CD8-positive, alpha-beta memory T cell (primary cell): ENCODE data around the gene LASP1NB.

Experiments
- CTCF ChIA-PET: fragments of 350-600 bp; sonication (Branson Sonifier 250); formaldehyde crosslinking; loops from one replicate; lab custom pipeline; 2021; ENCODE audit warnings: antibody characterized with exemption; lab: Charles Lee
- POLR2A ChIA-PET: fragments of 350-600 bp; sonication (Branson Sonifier 250); formaldehyde crosslinking; loops from one replicate; lab custom pipeline; 2021; ENCODE audit warnings: antibody characterized with exemption; lab: Charles Lee
- DNase-seq, 5 donors: peaks; one replicate each; pipeline versions ENCODE4 v3.0.0 to v3.0.0-alpha.2; 2020 to 2022; ENCODE audit warnings: mixed read lengths in 1 of 5
- H3K27ac ChIP-seq: one replicate; pipeline ENCODE4 v1.7.0; 2013; ENCODE audit warnings: low read depth, mild to moderate bottlenecking, low read length, moderate library complexity
- H3K27me3 ChIP-seq: 2 replicates; pipeline ENCODE4 v1.7.0; 2013; ENCODE audit warnings: low read length, mild to moderate bottlenecking; ENCODE audit not compliant: insufficient read depth, poor library complexity, severe bottlenecking
- H3K36me3 ChIP-seq: 2 replicates; pipeline ENCODE4 v1.7.0; 2013; ENCODE audit warnings: mild to moderate bottlenecking, low read length, moderate library complexity; ENCODE audit not compliant: insufficient read depth
- H3K4me1 ChIP-seq: 2 replicates; pipeline ENCODE4 v1.7.0; 2013; ENCODE audit warnings: mild to moderate bottlenecking, low read length, moderate library complexity; ENCODE audit not compliant: insufficient read depth
- H3K4me3 ChIP-seq: 2 replicates; pipeline ENCODE4 v1.7.0; 2013; ENCODE audit warnings: mild to moderate bottlenecking, low read length
- H3K9me3 ChIP-seq: 2 replicates; pipeline ENCODE4 v1.7.0; 2013; ENCODE audit warnings: mild to moderate bottlenecking, low read length
- H3K27ac Mint-ChIP-seq, 8 donors: one replicate each; pipeline ENCODE4 v1.8.0; 2020 to 2021; ENCODE audit warnings: mixed read lengths in 8 of 8, mild to moderate bottlenecking in 6 of 8, inconsistent platforms in 3 of 8, moderate library complexity in 3 of 8
- H3K27me3 Mint-ChIP-seq, 2 donors: one replicate each; pipeline ENCODE4 v1.8.0; 2020 to 2021; ENCODE audit warnings: mixed read lengths in 2 of 2, mild to moderate bottlenecking in 1 of 2, moderate library complexity in 1 of 2
- H3K36me3 Mint-ChIP-seq, 3 donors: one replicate each; pipeline ENCODE4 v1.8.0; 2020 to 2021; ENCODE audit warnings: mixed read lengths in 3 of 3, inconsistent platforms in 1 of 3, mild to moderate bottlenecking in 1 of 3
- H3K4me1 Mint-ChIP-seq, 3 donors: one replicate each; pipeline ENCODE4 v1.8.0; 2020 to 2021; ENCODE audit warnings: mixed read lengths in 3 of 3, inconsistent platforms in 1 of 3, mild to moderate bottlenecking in 1 of 3
- H3K4me3 Mint-ChIP-seq, 7 donors: one replicate each; pipeline ENCODE4 v1.8.0; 2020 to 2021; ENCODE audit warnings: mixed read lengths in 7 of 7, mild to moderate bottlenecking in 6 of 7, moderate library complexity in 4 of 7, inconsistent platforms in 2 of 7
- H3K9me3 Mint-ChIP-seq, 5 donors: one replicate each; pipeline ENCODE4 v1.8.0; 2020 to 2022; ENCODE audit warnings: mixed read lengths in 5 of 5, mild to moderate bottlenecking in 3 of 5, moderate library complexity in 2 of 5, inconsistent platforms in 1 of 5

Gene LASP1NB

GRCh38 chr17:38912221-38912813 is 13.1 kb upstream of the LASP1NB start:
- H3K27me3 ChIP-seq, result no peaks in the 10 kb centered on the region
- ChIA-PET CTCF (interaction anchor here (1.4 kb wide), 1 partner anchor 14 kb away, joined by 4 read pairs; no protein-coding TSS in a partner anchor), POLR2A (interaction anchor here (0.6 kb wide), 1 partner anchor 75 kb away, joined by 4 read pairs; no protein-coding TSS in a partner anchor)
- Mint-ChIP-seq H3K9me3 (no peaks in the 10 kb centered on the region), H3K27ac (peak overlapping the region in 6 of 8 donors; percentile 39 to 95 (median 57)), H3K4me1 (peaks cover 31 to 67% (median 32%) of the 10 kb centered on the region in 3 donors), H3K4me3 (no peak overlapping the region), H3K27me3 (no peaks in the 10 kb centered on the region), H3K36me3 (peaks cover 5 to 84% (median 5%) of the 10 kb centered on the region in 3 donors)
- H3K4me3 ChIP-seq, result no peak overlapping the region
- no peaks in the 10 kb centered on the region for H3K9me3 ChIP-seq
- DNase-seq, result peak in 1 of 5 donors; percentile 25
- H3K4me1 ChIP-seq, result no peaks in the 10 kb centered on the region
- no peak overlapping the region for H3K27ac ChIP-seq
- H3K36me3 ChIP-seq, result peaks cover 40% of the 10 kb centered on the region

DNA sequence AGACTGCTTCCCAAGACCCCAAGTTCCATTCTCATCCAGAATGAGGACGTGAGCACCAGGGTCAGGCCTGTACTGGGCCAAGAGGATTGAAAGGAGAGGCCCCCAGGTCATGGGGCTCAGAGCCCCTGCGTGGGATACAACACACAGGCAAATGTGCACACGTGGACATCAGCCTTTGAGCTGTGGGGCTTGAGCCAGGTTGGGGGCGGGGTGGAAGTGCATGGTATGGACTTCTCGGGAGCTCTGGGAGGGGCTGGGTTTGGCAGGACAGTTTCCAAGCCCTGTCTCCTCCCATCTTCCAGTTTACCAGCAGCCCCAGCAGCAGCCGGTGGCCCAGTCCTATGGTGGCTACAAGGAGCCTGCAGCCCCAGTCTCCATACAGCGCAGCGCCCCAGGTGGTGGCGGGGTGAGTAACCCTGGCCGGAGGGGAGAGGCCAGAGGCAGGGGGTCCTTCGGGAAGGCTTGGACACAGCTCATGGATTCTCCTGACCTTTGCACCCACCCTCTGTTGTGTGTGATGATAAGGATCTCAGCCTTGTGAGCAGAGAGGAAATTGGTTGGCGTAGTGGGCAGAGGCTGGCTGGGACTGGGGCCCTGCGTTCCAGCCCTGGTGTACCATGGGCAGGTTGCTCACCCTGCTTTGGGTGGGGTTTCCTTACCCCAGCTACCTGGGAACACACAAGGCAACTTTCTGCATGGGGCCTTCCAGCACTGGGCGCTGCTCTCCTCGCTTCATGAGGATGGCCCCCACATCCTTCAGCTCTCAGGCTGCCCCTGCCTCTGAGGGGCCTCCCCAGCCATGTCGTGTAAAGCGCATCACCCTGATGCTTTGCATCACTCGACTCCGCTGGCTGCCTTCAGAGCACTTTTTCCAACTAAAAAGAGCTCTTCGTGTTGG is 10.4 kb upstream of the LASP1NB start:
- no peak overlapping the region for H3K4me3 Mint-ChIP-seq
- no peaks in the 10 kb centered on the region for H3K27me3 Mint-ChIP-seq
- peaks cover 6 to 92% (median 11%) of the 10 kb centered on the region in 3 donors for H3K36me3 Mint-ChIP-seq
- DNase-seq, result peak in 1 of 5 donors; percentile 42
- peaks cover 18 to 54% (median 23%) of the 10 kb centered on the region in 3 donors for H3K4me1 Mint-ChIP-seq
- peak overlapping the region in 5 of 8 donors; percentile 27 to 88 (median 68) for H3K27ac Mint-ChIP-seq
- H3K36me3 ChIP-seq, result peaks cover 61% of the 10 kb centered on the region
- no peaks in the 10 kb centered on the region for H3K4me1 ChIP-seq
- H3K9me3 ChIP-seq, result no peaks in the 10 kb centered on the region
- H3K27me3 ChIP-seq, result no peaks in the 10 kb centered on the region
- H3K4me3 ChIP-seq, result no peak overlapping the region
- POLR2A ChIA-PET, result interaction anchor here (1.3 kb wide), 1 partner anchor 30 kb away, joined by 3 read pairs; no protein-coding TSS in a partner anchor
- CTCF ChIA-PET, result interaction anchor here (3.7 kb wide), 1 partner anchor 9 kb away, joined by 14 read pairs; the partner anchor contains the start of gene LASP1NB
- H3K27ac ChIP-seq, result no peak overlapping the region
- no peaks in the 10 kb centered on the region for H3K9me3 Mint-ChIP-seq

DNA sequence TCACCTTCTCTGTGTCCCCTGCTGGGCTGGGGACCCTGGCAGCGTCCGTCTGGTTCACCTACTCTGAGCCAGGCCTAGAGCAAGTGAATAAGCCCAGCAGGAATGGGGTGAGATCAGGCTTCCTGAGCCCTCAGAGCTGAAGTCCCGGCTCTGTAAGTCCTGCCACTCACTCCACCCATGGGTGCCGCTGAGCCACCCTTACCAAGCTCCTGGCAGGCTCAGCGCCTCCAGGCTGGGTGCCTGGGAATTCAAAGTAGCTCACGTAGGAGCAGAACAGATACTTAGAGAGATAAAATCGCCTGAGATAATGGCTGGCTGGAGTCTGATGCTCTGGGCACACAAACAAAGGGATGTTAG is 9.8 kb upstream of the LASP1NB start:
- no peak for DNase-seq
- peaks cover 6 to 92% (median 11%) of the 10 kb centered on the region in 3 donors for H3K36me3 Mint-ChIP-seq

GRCh38 chr17:38916771-38917170 is 8.6 kb upstream of the LASP1NB start:
- peaks cover 19 to 45% (median 27%) of the 10 kb centered on the region in 3 donors for H3K4me1 Mint-ChIP-seq
- H3K4me1 ChIP-seq, result no peaks in the 10 kb centered on the region
- H3K27me3 Mint-ChIP-seq, result peaks cover 0 to 2% of the 10 kb centered on the region in 2 donors
- peak overlapping the region in 7 of 8 donors; percentile 15 to 86 (median 48) for H3K27ac Mint-ChIP-seq
- no peaks in the 10 kb centered on the region for H3K27me3 ChIP-seq
- H3K4me3 Mint-ChIP-seq, result no peak overlapping the region
- peaks cover 6 to 93% (median 11%) of the 10 kb centered on the region in 3 donors for H3K36me3 Mint-ChIP-seq
- H3K4me3 ChIP-seq, result no peak overlapping the region
- ChIA-PET POLR2A (interaction anchor here (1.0 kb wide), 1 partner anchor 18 kb away, joined by 3 read pairs; no protein-coding TSS in a partner anchor), CTCF (interaction anchor here (1.0 kb wide), 2 partner anchors 9 to 237 kb away, joined by 3 read pairs; partner anchors contain the start of gene LASP1NB)
- H3K9me3 Mint-ChIP-seq, result no peaks in the 10 kb centered on the region
- no peak for DNase-seq
- peaks cover 63% of the 10 kb centered on the region for H3K36me3 ChIP-seq
- no peak overlapping the region for H3K27ac ChIP-seq
- no peaks in the 10 kb centered on the region for H3K9me3 ChIP-seq

More for the DNA sequence above, 9.8 kb upstream of the LASP1NB start:
- Mint-ChIP-seq H3K9me3 (no peaks in the 10 kb centered on the region), H3K4me3 (no peak overlapping the region), H3K27ac (peak overlapping the region in 5 of 8 donors; percentile 1 to 80 (median 64)), H3K4me1 (peaks cover 16 to 48% (median 21%) of the 10 kb centered on the region in 3 donors), H3K27me3 (peaks cover 0 to 2% of the 10 kb centered on the region in 2 donors)
- H3K9me3 ChIP-seq, result no peaks in the 10 kb centered on the region
- ChIA-PET CTCF (interaction anchor here (3.7 kb wide), 1 partner anchor 8 kb away, joined by 14 read pairs; the partner anchor contains the start of gene LASP1NB), POLR2A (interaction anchor here (1.3 kb wide), 1 partner anchor 30 kb away, joined by 3 read pairs; no protein-coding TSS in a partner anchor)
- peaks cover 63% of the 10 kb centered on the region for H3K36me3 ChIP-seq
- no peak overlapping the region for H3K4me3 ChIP-seq
- H3K27ac ChIP-seq, result no peak overlapping the region
- H3K4me1 ChIP-seq, result no peaks in the 10 kb centered on the region
- H3K27me3 ChIP-seq, result no peaks in the 10 kb centered on the region

GRCh38 chr17:38917259-38917658 is 8.2 kb upstream of the LASP1NB start:
- no peaks in the 10 kb centered on the region for H3K9me3 ChIP-seq
- H3K4me1 ChIP-seq, result no peaks in the 10 kb centered on the region
- H3K36me3 ChIP-seq, result peaks cover 63% of the 10 kb centered on the region
- CTCF ChIA-PET, result interaction anchor here (1.0 kb wide), 2 partner anchors 8 to 237 kb away, joined by 3 read pairs; partner anchors contain the start of gene LASP1NB
- peak overlapping the region in 7 of 8 donors; percentile 15 to 86 (median 48) for H3K27ac Mint-ChIP-seq
- POLR2A ChIA-PET, result interaction anchor here (1.0 kb wide), 1 partner anchor 19 kb away, joined by 3 read pairs; no protein-coding TSS in a partner anchor
- H3K27me3 Mint-ChIP-seq, result peaks cover 0 to 2% of the 10 kb centered on the region in 2 donors
- H3K4me1 Mint-ChIP-seq, result peaks cover 23 to 46% (median 27%) of the 10 kb centered on the region in 3 donors
- no peaks in the 10 kb centered on the region for H3K9me3 Mint-ChIP-seq
- no peak overlapping the region for H3K27ac ChIP-seq
- H3K4me3 ChIP-seq, result no peak overlapping the region
- peaks cover 6 to 93% (median 11%) of the 10 kb centered on the region in 3 donors for H3K36me3 Mint-ChIP-seq
- DNase-seq, result no peak
- H3K27me3 ChIP-seq, result no peaks in the 10 kb centered on the region
- no peak overlapping the region for H3K4me3 Mint-ChIP-seq

GRCh38 chr17:38918129-38918913 is 7.1 kb upstream of the LASP1NB start:
- Histone ChIP-seq H3K27me3 (no peaks in the 10 kb centered on the region), H3K4me3 (no peak overlapping the region), H3K36me3 (peaks cover 53% of the 10 kb centered on the region), H3K4me1 (no peaks in the 10 kb centered on the region), H3K27ac (no peak overlapping the region), H3K9me3 (no peaks in the 10 kb centered on the region)
- H3K36me3 Mint-ChIP-seq, result peaks cover 6 to 83% (median 11%) of the 10 kb centered on the region in 3 donors
- peaks cover 0 to 2% of the 10 kb centered on the region in 2 donors for H3K27me3 Mint-ChIP-seq
- CTCF ChIA-PET, result interaction anchor here (0.7 to 1.3 kb wide), 2 partner anchors 17 to 32 kb away, joined by 3 to 5 read pairs; no protein-coding TSS in a partner anchor
- no peak overlapping the region for H3K4me3 Mint-ChIP-seq
- peaks cover 17 to 37% (median 23%) of the 10 kb centered on the region in 3 donors for H3K4me1 Mint-ChIP-seq
- peak in 1 of 5 donors; percentile 46 for DNase-seq
- H3K27ac Mint-ChIP-seq, result peak overlapping the region in 4 of 8 donors; percentile 35 to 76 (median 66)
- no peaks in the 10 kb centered on the region for H3K9me3 Mint-ChIP-seq
- POLR2A ChIA-PET, result no interaction called here

- H3K36me3 ChIP-seq, result peaks cover 49% of the 10 kb centered on the region
- H3K27ac ChIP-seq, result no peak overlapping the region
- no peaks in the 10 kb centered on the region for H3K27me3 ChIP-seq
- H3K4me1 Mint-ChIP-seq, result peaks cover 18 to 38% (median 23%) of the 10 kb centered on the region in 3 donors
- peaks cover 6 to 78% (median 11%) of the 10 kb centered on the region in 3 donors for H3K36me3 Mint-ChIP-seq
- peaks cover 0 to 2% of the 10 kb centered on the region in 2 donors for H3K27me3 Mint-ChIP-seq
- H3K4me3 Mint-ChIP-seq, result no peak overlapping the region
- DNase-seq, result no peak
- no peaks in the 10 kb centered on the region for H3K9me3 ChIP-seq
- POLR2A ChIA-PET, result no interaction called here
- no peaks in the 10 kb centered on the region for H3K9me3 Mint-ChIP-seq
- CTCF ChIA-PET, result interaction anchor here (1.3 kb wide), 1 partner anchor 17 kb away, joined by 5 read pairs; no protein-coding TSS in a partner anchor
- H3K27ac Mint-ChIP-seq, result peak overlapping the region in 1 of 8 donors; percentile 42
- no peak overlapping the region for H3K4me3 ChIP-seq
- no peaks in the 10 kb centered on the region for H3K4me1 ChIP-seq
These were observed 6.5 kb upstream of the LASP1NB start for GRCh38 chr17:38918916-38919315.
